ENCODE results near the gene TLE2.
"Not testable (repeated sequence)": the region's sequence is repeated elsewhere in the genome, so short reads cannot be mapped to it uniquely, and the experiment has no call there.

The TLE2 gene

DNA sequence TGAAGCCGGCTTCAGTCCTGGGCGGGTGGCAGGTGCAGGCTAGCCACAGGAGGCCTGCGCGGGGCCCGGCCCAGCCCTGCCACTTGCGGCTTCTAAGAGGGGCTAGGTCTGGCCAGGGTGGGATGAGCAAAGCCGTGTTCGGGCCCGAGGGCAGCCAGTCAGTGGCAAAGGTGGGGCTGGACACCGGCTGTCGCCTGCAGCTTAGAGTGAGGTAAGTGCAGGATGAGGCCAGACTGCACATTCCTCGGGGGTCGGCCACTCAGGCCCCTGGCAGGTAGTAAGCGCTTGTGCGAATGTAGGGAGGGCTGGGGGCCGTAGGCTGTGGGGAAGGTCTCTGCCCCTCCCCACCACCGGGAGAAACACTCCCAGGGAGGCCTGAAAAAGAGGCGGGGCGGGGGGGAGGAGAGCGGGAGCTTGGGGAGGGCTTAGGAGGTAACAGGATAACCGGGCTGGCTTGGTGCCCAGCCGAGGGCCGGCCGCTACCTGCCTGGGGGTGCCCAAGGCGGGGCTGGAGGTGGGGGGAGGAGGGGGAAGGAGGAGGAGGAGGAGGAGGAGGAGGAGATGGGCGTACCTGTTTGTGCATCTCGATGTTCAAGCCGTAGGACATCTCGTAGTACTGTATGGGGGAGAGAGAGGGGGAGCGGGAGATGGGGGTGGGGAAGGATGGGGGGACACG, 26.8 kb upstream of the TLE2 start:
- DNase-seq = peak; percentile 87

DNA sequence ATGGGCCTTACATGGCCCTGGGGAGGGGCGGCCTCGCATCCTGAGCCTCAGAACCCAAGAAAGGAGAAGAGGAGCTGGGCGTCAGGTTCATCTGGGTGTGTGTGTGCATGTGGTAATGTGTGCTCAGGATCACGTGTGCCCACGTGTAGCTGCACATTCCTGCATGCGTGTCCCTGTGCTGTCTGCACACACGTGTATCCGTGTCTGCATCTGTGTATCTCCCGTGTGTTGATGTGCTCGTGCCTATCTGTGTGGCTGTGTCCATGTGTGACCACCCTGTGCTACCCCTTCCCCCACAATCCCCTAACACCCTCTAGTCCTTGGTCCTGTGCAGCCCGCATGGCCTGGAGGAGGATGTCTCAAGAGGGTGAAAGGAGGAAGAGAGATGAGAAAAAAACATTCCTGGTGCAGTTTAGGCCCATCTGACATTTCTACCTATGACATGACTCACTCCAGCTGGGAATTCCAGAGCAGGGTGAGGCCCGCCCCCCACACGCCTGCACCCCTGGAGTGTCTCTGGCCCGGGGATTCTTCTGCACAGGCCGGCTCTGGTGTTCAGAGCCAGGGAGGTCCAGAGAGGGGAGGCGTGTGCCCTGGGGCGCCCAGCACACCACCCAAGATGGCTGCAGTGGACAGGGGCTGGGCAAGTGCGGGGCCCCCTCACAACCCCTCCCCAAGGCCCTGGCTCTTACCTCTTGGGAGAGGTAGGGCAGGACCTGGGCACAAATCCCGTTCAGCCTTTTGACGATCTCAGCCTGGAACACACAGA, 26.1 kb upstream of the TLE2 start:
- no peak for DNase-seq

DNA sequence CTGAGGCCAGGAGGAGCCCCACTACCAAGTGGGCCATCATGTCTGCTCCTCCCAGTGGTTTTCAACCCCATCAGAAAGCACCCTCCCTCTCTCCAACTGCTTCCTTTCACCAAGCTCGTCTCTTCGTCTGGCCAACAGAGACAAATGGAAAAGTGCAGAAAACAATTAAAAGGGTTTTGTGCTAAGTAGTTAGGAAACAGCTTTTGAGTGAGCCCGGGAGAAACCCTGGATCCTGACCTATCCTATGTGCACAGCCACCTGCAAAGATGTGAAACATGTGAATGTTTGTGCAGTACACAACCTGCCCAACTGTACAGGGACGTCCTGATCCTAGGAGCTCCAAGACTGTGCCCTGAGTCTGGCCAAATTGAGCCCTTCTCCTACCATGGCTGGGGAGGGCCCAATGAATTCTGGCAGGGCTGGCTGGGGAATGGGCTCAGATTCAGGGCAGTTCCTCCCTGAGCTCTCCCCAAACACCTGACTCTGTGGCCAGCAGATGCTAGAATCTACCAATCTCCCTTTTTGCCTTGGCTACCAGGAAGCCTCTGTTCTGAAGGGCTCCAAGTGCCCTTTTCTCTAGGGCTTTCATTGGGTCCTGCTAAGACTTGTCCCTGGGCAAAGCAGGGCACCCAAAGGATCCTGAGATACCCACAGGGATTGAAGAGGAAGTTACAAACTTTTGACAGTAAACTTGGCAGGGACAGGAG, 25.3 kb upstream of the TLE2 start:
- no peak for DNase-seq

DNA sequence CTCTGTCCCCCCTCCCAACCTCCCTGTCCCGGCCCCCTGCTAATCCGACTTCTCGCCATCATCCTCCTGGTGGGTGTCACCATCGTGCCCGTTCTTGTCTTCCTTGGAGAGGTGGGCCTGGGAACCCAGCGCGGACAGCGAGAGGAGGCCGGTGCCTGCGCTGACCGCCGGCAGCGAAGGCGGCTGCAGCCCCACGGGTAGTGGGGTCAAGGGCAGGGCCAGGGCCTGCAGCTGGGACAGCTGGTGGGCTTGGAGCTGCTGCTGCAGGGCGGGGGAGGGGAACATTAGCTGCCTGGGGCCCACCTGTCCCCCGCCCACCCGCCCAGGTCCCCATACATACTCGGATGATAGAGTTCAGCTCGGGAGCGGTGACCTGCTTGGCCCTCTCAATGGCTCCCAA, 24.7 kb upstream of the TLE2 start:
- no peak for DNase-seq

DNA sequence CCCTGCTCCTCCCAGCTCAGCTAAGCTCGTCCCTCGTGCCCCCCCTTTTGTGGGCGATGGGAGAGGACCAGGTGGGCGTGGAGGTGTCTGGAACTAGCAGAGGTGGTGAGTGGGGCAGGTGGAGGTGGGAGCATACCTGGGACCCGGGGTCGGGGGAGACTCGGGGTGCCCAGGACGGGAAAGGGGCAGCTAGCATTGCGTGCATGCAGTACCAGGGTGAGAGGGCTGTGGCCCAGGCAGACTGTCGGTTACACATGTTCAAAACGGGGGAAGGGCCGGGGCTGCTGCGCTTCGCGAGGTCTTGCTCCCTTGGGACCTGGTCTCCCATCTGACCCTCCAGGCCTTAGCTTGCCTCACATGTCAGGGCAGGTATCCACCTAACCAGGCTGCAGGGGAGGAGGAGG, 24.1 kb upstream of the TLE2 start:
- DNase-seq = no peak

DNA sequence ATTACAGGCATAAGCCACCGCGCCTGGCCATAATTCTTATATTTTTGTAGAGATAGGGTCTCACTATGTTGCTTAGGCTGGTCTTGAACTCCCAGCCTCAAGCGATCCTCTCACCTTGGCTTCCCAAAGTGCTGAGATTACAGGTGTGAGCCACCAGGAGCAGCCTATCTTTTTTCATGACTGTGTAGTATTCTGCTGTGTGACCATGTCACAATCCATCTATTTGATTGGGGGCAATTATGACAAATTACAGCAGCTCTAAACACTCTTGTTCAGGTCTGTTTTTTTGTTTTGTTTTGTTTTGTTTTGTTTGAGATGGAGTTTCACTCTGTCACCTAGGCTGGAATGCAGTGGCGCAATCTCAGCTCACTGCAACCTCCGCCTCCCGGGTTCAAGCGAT, 20.9 kb upstream of the TLE2 start:
- not testable (repeated sequence) for DNase-seq

DNA sequence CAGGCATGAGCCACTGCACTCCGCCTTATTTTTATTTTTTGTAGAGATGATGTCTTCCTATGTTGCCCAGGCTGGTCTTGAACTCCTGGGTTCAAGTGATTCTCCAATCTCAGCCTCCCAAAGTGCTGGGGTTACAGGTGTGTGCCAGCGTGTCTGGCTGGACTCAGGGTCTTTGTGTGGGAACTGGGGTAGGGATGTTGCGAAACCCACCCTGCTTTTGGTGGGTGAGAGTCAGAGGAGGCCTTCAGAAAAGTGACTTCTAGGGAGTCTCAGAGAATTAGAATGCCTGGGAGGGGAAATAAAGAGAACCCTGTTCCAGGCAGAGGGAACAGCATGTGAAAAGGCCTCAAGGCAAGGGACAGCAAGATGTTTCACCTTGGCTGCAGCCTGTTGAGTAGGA, 20.0 kb upstream of the TLE2 start:
- no peak for DNase-seq

DNA sequence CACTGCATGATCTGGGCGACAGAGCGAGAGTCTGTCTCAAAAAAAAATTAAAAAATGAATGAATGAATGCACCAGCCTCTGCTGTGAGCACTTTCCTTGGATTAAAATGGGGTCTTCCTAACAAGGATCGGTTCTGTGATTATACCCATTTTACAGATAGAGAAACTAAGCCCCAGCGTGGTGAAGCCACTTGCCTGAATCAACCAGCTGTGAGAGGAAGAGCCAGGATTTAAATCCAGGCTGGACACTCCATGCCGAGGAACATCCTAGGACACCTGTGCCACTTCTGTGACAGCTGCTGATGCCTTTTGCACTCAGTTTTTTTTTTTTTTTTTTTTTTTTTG, 19.1 kb upstream of the TLE2 start:
- no peak for DNase-seq

DNA sequence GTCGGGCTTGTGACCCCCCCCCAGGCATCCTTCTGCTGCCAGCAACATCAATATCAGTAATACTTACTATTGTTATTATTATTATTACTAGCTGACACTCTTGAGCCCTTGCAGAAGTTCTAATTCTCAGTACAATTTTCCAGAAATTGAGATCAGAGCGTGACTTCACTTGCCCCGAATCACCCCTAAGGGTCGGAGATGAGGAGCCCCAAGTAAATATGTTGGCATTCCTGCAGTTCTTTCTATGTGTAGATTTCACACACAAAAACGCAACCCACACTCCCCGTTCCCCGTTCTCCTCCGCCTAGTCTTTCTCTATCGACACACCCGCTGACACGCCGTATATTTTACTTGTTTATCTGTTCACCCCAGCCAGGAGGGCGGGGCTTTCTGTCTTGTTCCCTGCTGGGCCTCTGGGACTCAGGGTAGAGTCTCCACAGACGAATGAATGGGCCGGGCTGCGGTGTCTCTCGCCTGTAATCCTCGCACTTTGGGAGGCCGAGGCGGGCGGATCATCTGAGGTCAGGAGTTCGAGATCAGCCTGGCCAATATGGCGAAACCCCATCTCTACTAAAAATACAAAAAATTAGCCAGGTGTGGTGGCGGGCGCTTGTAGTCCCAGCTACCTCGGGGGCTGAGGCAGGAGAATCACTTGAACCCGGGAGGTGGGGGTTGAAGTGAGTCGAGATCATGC, 18.6 kb upstream of the TLE2 start:
- peak; percentile 85 for DNase-seq

DNA sequence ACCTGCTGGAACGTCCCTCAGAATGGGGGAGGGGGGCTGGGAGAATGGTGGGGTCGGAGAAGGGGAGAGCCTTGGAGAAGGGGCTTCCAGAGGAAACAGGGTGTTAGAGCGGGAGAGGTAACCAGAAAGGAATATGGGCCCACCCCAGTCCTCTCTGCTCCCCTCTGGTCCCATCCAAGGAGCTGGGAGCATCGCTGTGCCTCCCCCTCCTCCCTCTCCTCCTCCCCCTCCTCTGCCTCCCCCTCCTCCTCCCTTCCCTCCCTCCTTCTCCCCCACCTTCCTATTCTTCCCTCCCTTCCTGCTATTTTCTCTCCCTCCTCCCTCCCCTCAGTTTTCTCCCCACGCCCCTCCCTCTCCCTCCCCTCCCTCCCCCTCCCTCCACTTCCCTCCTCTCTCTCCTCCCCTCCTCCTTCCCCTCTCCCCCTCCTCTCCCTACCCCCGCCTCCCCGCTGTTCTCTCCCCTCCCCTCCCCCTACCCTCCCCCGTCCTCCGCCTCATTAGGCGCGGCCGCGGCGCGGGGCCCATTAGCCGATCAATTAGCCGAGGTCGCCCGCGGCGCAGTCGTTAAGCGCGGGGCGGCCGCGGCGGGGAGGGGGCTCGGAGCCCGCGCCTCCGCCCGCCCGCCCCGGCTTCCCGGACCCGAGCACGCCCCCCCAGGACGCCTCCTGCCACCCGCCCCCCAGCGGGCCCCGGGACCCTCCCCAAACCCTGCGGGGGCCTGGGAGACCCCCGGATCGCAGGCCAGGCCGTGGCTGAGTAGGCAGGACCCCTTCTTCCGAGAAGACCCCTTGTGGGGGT, 17.8 kb upstream of the TLE2 start:
- peak; percentile 72 for DNase-seq

DNA sequence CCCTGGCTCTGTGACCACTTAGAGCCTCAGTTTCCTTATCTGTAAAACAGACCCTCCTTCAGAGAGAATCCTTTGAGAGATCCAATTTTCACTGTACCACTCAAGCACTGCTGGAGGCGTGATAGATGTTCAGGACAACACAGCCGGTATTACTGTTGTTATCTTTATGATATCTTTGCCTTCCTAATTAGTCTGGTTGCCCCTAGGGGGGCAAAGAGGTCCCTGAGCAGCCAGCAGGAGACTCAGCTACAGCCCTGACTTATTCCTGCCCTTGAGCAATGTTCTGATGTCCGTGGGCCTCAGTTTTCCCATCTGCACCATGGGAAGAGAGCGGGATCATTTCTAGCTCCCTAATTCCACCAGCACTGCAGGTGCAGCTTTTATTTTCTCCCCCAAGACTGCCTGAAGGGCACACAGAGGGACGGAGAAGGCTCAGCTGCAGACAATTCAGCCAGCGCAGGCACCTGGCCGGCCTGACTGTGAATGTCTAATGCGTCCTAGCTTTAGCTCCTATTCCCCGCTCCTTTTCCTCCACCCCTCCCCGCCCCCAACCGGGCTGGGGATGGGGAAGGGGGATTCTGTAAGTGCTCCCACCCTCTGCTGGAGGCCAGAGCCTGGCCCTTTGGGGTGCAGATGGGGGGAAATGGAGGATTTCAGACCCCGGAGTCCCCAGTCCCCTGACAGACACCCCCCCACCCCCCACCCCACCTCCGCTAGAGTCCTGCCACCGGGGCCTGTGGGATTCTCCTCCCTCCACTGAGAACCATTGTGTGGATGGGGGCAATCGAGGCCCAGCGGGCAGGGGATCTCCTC, 17.0 kb upstream of the TLE2 start:
- no peak for DNase-seq

DNA sequence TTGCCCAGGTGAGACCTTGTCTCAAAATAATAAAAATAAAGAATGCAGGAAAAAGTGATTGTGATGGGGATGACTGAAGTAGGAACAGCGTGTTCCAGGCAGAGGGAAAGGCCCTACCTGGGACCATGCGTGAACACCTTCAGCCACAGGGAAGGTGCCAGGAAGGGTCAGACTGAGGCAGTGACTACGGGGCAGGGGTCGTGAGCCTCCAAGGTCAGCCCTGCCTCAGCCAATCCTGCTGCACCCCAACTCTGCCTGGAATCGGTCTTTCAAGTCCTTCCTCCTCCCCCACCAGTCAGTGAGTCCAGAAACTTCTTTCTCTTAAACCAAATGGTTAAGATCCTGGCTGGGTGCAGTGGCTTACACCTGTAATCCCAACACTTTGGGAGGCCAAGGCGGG, 16.1 kb upstream of the TLE2 start:
- no peak for DNase-seq

DNA sequence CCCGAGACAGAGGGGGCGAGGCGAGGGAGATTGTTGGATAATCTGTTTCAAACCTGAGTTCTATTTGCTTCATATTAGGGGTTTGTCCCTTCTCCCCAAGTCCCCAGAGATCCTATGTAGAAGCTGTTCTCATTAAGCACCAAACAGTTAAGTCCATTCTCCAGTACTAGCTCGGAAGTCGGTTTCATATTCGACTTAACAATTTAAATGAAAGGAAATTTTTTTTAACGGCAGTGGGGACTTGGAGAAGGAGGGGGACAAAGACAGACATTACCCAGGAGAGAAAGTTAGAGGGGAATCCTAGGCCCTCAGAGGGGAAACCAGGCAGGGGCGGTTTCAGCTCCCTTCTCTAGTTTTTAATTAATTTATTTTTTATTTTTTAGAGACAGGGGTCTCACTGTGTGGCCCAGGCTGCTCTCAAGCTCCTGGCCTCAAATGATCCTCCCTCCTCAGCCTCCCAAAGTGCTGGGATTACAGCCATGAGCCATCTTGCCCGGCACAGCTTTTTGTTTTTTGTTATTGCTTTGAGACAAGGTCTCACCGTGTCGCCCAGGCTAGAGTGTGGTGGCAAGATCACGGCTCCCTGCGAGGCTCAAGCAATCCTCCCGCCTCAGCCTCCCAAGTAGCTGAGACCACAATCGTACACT, 13.7 kb upstream of the TLE2 start:
- no peak for DNase-seq

DNA sequence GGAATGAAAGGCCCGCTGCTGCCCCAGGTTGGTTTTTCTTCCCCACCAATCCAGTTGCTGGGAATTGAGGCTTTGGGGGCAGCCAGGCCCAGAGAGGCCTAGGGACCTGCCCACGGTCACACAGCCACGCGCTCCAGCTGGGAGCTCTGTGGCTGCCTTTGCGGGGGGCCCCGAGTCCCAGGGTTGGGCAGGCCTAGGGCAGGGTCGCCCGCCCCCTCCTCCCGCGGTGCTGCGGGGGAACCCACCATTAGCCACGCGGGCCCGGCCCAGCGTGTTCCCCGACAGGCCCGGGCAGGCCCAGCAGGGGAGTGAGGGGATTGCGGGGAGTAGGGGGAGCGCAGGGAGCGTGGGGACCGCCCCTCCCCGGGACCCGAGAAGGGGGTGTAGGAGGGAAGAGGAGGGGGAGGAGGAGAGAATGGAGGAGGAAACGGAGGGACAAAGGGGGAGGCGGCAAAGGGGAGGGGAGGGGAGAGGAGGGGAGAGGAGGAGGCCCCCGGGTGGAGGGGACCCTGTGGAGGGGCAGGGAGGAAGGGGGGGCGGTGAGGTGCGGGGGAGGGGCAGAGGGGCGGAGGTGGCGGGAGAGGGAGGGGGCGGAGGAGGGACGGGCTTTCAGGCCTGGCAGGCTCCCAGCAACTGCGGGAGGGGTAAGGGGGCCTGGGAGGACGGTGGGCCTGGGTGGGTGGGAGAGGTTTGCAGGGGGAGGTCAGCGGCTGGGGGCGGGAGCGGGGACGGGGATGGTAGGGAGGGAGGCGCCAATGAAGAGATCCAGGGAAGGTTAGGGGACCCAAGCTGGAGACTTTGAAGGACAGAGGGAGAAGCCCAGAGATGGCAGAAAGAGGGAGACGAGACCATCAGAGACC, 12.9 kb upstream of the TLE2 start:
- DNase-seq = no peak

DNA sequence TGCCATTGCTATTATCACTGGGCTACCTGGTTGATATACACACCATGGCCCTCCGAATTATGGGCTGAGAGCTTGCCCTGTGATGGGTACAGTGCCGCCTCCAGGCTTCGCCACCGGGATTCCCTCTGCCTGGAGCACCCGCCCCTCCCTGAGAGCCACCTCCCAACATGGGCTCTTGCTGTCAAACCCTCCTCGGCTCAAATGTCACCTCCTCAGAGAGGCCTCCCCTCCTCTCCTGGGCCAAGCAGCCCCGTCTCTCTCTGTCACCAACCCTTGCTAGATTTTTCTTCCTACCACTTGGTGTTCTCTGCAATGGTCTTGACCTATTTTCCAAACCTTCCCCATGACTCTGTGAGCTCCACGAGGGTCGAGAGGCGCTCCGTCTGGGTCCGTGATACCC, 12.2 kb upstream of the TLE2 start:
- DNase-seq = no peak

DNA sequence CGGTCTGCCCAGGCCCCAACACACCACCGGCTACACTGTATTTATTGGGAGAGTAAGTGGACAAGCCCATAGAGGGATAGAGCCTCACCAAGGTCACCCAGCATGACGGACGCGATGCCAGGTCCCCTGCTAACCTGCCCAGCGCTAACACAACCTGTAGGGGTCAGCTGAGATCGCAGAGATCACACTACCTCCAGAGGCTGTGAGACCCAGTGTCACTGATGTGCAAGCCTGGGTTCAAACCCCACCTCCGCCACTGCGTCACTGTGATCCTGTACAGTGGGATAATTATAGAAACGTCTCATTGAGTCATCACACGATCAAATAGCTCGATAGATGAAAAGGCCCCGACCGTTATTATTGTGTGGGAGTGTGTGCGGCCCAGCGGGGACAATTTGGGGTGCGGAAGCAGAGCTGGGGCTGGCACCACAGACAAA, 10.6 kb upstream of the TLE2 start:
- no peak for DNase-seq

DNA sequence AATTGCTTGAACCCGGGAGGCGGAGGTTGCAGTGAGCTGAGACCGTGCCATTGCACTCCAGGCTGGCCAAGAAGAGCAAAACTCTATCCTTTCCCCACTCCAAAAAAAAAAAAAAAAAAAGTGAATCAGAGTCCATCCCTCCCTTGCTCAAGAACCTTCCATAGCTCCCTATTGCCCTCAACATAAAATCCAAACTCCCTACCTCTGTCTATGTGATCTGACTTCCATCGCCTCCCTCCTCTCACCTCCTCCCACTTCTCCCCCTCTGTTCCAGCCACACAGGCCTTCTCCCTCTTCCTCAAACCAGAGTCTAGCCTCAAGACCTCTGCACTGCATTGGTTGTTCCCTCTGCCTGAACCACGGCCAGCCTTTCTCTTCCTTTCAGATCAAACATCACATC, 10.0 kb upstream of the TLE2 start:
- DNase-seq = no peak

DNA sequence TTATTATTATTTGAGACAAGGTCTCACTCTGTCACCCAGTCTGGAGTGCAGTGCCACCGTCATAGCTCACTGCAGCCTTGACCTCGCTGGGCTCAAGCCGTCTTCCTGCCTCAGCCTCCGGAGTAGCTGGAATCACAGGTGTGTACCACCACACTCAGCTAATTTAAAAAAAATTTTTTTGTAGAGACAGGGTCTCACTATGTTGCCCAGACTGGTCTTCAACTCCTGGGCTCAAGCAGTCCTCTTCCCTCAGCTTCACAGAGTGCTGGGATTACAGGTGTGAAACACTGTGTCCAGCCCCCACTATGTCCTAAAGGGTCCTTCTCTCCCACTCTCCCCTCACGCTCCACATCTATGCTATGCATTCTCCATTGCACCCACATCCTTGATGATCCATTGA, 9.1 kb upstream of the TLE2 start:
- DNase-seq = no peak

DNA sequence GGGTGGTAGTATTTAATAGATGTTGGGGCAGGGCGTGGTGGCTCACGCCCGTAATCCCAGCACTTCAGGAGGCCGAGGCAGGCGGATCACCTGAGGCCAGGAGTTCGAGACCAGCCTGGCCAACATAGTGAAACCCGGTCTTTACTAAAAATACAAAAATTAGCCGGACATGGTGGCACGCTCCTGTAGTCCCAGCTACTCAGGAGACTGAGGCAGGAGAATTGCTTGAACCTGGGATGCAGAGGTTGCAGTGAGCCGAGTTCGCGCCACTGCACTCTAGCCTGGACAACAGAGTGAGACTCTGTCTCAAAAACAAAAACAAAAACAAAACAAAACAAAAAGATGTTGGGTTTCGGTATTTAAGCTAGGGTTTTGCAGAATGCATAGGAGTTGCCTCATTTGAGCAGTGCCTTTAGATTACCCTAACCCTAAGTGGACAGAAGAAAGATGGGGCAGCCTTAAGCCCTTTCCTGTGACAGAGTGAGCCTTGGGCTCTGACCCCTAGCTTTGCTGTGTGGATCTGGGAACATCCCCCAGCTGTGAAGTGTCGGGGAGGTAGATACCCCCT, 8.0 kb upstream of the TLE2 start:
- not testable (repeated sequence) for DNase-seq

Data from NCI-H187 treated with DMSO at 0.1 percent for 48 hours (cell line).